Type B pancreatic cell (in vitro differentiated cells): ENCODE data around the gene CYP1B1. TPM values are rescaled to one million over a fixed set of nuclear protein-coding genes. Genes with fewer than 3 reads are reported as not detected.
"Not testable (repeated sequence)": the region's sequence is repeated elsewhere in the genome, so short reads cannot be mapped to it uniquely, and the experiment has no call there.

Source experiments
- DNase-seq: peaks from one replicate; pipeline ENCODE4 v3.0.0; 2021; ENCODE audit warnings: mixed read lengths; ENCODE audit not compliant: unreplicated experiment; ENCODE audit errors: extremely low spot score
- H3K27ac Mint-ChIP-seq: 2 replicates; pipeline ENCODE4 v1.8.0; 2021; ENCODE audit warnings: mild to moderate bottlenecking, mixed read lengths
- H3K27me3 Mint-ChIP-seq: 2 replicates; pipeline ENCODE4 v1.8.0; 2021; ENCODE audit warnings: mixed read lengths
- H3K36me3 Mint-ChIP-seq: 2 replicates; pipeline ENCODE4 v1.8.0; 2021; ENCODE audit warnings: mixed read lengths
- H3K4me1 Mint-ChIP-seq: one replicate; pipeline ENCODE4 v1.8.0; 2021; ENCODE audit warnings: mixed read lengths; ENCODE audit not compliant: unreplicated experiment
- H3K4me3 Mint-ChIP-seq: 2 replicates; pipeline ENCODE4 v1.8.0; 2021; ENCODE audit warnings: mild to moderate bottlenecking, mixed read lengths
- H3K9me3 Mint-ChIP-seq: 2 replicates; pipeline ENCODE4 v1.8.0; 2021; ENCODE audit warnings: mixed read lengths
- total RNA-seq: library from RNA; stranded (reverse); gene quantifications from 2 replicates; pipeline ENCODE4 v1.2.1, GENCODE V29; 2021; ENCODE audit warnings: low replicate concordance
- TF ChIP-seq, protein P1 (sequence below): fragments of 200-600 bp; sonication (generic); conservative IDR thresholded peaks from 2 replicates; pipeline ENCODE4 v1.5.0; 2021; ENCODE audit warnings: antibody characterized with exemption, mild to moderate bottlenecking

Gene CYP1B1
- total RNA-seq, 1 donor from 2014 or later: 176 TPM

DNA sequence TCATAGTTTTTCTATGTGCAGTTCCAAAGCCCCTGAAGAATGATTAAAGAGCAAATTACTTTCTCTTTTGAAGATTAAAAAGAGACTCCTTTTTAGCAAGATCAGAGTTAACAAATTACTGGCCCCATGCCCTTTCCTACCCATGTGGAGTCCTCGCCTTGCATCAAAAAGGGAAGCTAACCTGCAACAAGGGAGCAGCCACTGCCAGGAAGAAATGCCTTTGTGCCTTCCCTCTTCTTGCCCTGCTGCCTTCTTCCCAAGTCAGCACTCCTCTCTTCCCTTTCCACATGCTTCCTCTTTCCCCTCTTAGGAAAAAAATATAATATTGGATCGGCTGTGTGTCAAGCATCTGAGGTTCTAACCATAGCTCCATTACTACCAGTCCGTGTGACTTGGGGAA lies 37.1 kb upstream of the CYP1B1 start:
- H3K27ac Mint-ChIP-seq: peak overlapping the region; percentile 94
- TF ChIP-seq, protein P1, sequence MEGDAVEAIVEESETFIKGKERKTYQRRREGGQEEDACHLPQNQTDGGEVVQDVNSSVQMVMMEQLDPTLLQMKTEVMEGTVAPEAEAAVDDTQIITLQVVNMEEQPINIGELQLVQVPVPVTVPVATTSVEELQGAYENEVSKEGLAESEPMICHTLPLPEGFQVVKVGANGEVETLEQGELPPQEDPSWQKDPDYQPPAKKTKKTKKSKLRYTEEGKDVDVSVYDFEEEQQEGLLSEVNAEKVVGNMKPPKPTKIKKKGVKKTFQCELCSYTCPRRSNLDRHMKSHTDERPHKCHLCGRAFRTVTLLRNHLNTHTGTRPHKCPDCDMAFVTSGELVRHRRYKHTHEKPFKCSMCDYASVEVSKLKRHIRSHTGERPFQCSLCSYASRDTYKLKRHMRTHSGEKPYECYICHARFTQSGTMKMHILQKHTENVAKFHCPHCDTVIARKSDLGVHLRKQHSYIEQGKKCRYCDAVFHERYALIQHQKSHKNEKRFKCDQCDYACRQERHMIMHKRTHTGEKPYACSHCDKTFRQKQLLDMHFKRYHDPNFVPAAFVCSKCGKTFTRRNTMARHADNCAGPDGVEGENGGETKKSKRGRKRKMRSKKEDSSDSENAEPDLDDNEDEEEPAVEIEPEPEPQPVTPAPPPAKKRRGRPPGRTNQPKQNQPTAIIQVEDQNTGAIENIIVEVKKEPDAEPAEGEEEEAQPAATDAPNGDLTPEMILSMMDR: no peak
- DNase-seq: no peak
- H3K4me3 Mint-ChIP-seq: peak overlapping the region; percentile 67
- no peaks in the 10 kb centered on the region for H3K27me3 Mint-ChIP-seq
- peaks cover 13% of the 10 kb centered on the region for H3K36me3 Mint-ChIP-seq
- peaks cover 28% of the 10 kb centered on the region for H3K9me3 Mint-ChIP-seq
- peaks cover 57% of the 10 kb centered on the region for H3K4me1 Mint-ChIP-seq

DNA sequence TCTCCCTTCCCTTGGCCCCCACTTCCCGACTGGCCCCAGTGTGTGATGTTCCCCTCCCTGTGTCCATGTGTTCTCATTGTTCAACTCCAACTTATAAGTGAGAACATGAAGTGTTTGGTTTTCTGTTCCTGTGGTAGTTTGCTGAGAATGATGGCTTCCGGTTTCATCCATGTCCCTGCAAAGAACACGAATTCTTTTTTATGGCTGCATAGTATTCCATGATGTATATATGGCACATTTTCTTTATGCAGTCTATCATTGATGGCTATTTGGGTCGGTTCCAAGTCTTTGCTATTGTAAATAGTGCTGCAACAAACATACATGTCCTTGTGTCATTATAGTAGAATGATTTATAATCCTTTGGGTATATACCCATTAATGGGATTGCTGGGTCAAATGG lies 35.4 kb upstream of the CYP1B1 start:
- DNase-seq, H3K4me3 Mint-ChIP-seq, H3K27me3 Mint-ChIP-seq: not testable (repeated sequence)
- peaks cover 13% of the 10 kb centered on the region for H3K36me3 Mint-ChIP-seq
- peak overlapping the region; percentile 94 for H3K27ac Mint-ChIP-seq
- H3K9me3 Mint-ChIP-seq: peaks cover 28% of the 10 kb centered on the region
- H3K4me1 Mint-ChIP-seq: peaks cover 71% of the 10 kb centered on the region

DNA sequence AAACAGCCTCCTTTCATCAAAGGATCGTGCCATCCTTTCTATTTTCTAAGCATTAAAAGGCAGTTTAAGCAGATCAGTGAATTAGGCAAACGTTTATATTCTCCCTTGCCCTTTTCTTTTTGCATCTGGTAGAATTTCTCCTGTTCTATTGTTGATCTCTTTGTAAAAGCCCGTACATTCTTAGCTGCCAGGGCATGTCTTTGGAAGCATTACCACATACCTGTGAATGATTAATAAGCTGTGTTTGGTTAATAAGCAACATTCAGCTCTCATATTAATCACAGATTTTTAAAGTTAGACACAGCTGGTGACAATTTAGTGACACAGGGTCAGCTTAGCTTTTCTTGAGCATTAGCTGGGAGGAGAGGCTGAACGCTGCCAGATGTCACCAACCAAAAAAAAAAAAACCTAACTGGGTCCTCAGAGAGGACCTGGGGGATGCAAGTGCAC lies 33.8 kb upstream of the CYP1B1 start:
- Mint-ChIP-seq H3K36me3 (peaks cover 13% of the 10 kb centered on the region), H3K27ac (peak overlapping the region; percentile 91), H3K4me1 (peaks cover 71% of the 10 kb centered on the region), H3K4me3 (peak overlapping the region; percentile 60), H3K27me3 (no peaks in the 10 kb centered on the region), H3K9me3 (peaks cover 28% of the 10 kb centered on the region)
- DNase-seq: no peak
- TF ChIP-seq, protein P1: no peak

DNA sequence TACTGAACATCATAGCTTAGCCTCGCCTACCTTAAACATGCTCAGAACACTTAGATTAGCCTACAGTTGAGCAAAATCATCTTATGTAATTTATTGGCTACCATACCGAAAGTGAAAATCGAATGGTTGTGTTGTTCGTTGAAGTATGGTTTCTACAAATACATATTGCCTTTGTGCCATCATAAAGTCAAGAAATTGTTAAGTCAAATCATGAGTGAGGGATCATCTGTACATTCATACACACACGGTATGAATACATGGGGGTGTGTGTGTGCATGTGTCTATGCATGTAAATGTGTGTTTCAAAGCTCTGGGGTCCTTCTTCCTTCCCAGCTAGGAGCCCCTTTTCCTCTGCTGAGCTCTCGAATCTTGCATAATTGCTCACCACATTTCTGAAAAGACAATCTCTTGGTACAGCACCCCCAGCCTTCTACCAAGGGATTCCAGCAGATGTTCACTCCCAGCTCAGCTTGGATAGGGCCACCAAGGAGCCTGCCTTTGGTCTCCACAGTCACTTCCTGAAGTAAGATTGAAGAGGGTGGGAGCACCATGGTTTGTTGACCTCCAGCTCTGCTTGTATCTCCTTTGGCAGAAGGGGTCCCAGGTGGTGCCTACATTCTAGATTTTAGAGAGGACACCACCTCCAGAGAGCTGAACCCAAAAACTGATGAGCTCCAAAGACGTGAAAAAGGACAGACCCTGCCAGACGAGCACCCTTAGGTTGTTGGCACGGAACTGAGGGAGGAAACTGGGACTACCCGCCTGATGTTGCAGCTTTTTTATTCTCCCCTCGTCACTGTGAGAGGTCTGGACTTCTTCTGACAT lies 33.2 kb upstream of the CYP1B1 start:
- H3K36me3 Mint-ChIP-seq: peaks cover 13% of the 10 kb centered on the region
- H3K4me1 Mint-ChIP-seq: peaks cover 67% of the 10 kb centered on the region
- peak overlapping the region; percentile 60 for H3K4me3 Mint-ChIP-seq
- TF ChIP-seq, protein P1: no peak
- peak overlapping the region; percentile 91 for H3K27ac Mint-ChIP-seq
- no peak for DNase-seq
- H3K27me3 Mint-ChIP-seq: no peaks in the 10 kb centered on the region
- peaks cover 28% of the 10 kb centered on the region for H3K9me3 Mint-ChIP-seq

DNA sequence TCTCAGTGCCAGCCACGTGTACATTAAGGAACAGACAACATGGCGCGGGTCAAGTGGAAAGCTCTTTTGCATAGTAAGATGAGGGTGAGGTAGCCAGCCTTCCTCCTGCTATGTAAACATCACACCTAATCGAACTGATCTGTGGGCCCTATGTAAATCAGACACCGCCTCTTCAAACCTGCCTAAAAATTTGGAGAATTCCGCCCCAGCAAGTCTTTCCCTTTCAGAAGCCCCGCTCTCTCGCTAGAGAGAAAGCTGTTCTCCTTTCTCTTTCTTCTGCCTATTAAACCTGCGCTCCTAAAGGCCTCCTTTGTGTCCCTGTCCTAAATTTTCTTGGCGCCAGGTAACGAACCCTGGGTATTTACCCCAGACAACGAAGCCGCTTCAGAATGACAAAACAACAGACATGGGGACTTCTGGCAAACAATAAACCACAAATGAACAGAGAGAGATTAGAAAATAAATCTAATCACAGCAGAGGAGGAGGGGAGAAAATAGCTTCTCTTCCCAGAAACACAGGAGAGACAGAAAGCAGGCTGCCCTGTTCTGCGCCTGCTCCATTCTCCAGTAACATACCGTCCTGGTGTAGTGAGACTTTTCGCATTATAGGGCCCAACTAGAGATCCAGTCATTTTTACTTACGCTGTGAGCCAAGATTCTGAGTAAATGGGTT lies 31.9 kb upstream of the CYP1B1 start:
- DNase-seq: no peak
- Mint-ChIP-seq H3K27me3 (no peaks in the 10 kb centered on the region), H3K4me3 (peak overlapping the region; percentile 13), H3K9me3 (peaks cover 20% of the 10 kb centered on the region), H3K4me1 (peaks cover 54% of the 10 kb centered on the region), H3K27ac (peak overlapping the region; percentile 91), H3K36me3 (peaks cover 17% of the 10 kb centered on the region)
- TF ChIP-seq, protein P1: no peak
